MCF 10A (cell line): ENCODE results near the gene GLRA3. TPM values are rescaled to one million over a fixed set of nuclear protein-coding genes. Genes with fewer than 3 reads are reported as not detected.

Source experiments
- BruUV-seq: library from RNA; stranded (reverse); fragments of 400-500 nt; replicated peaks from 2 replicates; lab custom pipeline; 2021; lab: Mats Ljungman, UMichigan
- CTCF ChIA-PET: fragments of 300-600 bp; sonication (Branson Sonifier 250); formaldehyde crosslinking; extraction: SDS; loops from one replicate; lab custom pipeline; 2021; ENCODE audit warnings: antibody characterized with exemption, inconsistent platforms; lab: Yijun Ruan, JAX
- POLR2A ChIA-PET: fragments of 300-600, 350-650 bp; sonication (Branson Sonifier 250); formaldehyde crosslinking; extraction: SDS; loops from one replicate; lab custom pipeline; 2020; ENCODE audit warnings: antibody characterized with exemption, inconsistent platforms; lab: Yijun Ruan, JAX
- DNase-seq: peaks from one replicate; pipeline ENCODE4 v3.0.0-alpha.2; 2018; ENCODE audit not compliant: unreplicated experiment
- H3K27ac Mint-ChIP-seq: one replicate; pipeline ENCODE4 v1.8.0; 2022; ENCODE audit warnings: mild to moderate bottlenecking, low read depth, mixed read lengths; ENCODE audit not compliant: unreplicated experiment
- H3K27me3 Mint-ChIP-seq: one replicate; pipeline ENCODE4 v1.8.0; 2022; ENCODE audit warnings: mixed read lengths; ENCODE audit not compliant: insufficient read depth, unreplicated experiment
- H3K36me3 Mint-ChIP-seq: one replicate; pipeline ENCODE4 v1.8.0; 2022; ENCODE audit warnings: mild to moderate bottlenecking, moderate library complexity, mixed read lengths; ENCODE audit not compliant: insufficient read depth, unreplicated experiment
- H3K4me1 Mint-ChIP-seq: one replicate; pipeline ENCODE4 v1.8.0; 2022; ENCODE audit warnings: mixed read lengths; ENCODE audit not compliant: insufficient read depth, unreplicated experiment
- H3K4me3 Mint-ChIP-seq: one replicate; pipeline ENCODE4 v1.8.0; 2022; ENCODE audit warnings: mild to moderate bottlenecking, moderate library complexity, mixed read lengths; ENCODE audit not compliant: unreplicated experiment
- H3K9me3 Mint-ChIP-seq: one replicate; pipeline ENCODE4 v1.8.0; 2022; ENCODE audit warnings: mixed read lengths; ENCODE audit not compliant: unreplicated experiment
- intact Hi-C: fragments of 100-400 bp; cut with micrococcal nuclease; formaldehyde crosslinking; loops from 2 replicates; pipeline ENCODE4 v1.14.1; 2022
- total RNA-seq: library from RNA; stranded (reverse); gene quantifications from 2 replicates; pipeline ENCODE4 v1.2.3, GENCODE V29; 2022
- TF ChIP-seq, protein P1 (sequence below): fragments of 200-600 bp; IDR thresholded peaks from one replicate; pipeline ENCODE4 v1.8.0; 2022; ENCODE audit warnings: antibody characterized with exemption, mild to moderate bottlenecking; ENCODE audit not compliant: unreplicated experiment

Gene GLRA3
- total RNA-seq, 1 experiment from 2014 or later: not detected

DNA sequence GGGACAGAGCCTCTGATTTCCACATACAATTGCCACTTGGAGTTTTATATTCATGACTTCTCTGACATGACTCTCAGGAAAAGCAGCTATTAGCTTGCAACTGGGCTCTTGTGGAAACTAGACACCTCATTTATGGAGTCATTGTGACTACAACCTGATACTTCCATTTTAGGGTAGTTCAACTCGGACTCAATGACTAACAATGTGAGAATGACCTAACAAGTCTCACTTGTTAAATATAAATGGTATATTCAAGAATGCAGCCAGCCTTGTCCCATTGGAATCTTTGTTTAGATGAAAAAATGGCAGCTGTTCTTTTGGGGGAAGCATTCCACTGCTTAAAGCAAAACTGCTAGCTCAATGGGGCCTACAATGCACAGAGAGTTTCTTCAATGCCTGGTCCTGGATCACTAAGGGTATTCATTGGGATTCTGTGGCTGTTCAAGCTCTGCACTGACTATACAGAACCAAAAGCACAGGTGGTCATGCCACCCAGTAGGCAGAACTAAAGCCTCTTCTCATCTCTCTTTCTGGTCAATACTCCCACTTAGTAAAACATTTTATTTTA lies 36.5 kb upstream of the GLRA3 start:
- no peaks in the 10 kb centered on the region for H3K36me3 Mint-ChIP-seq
- no peaks in the 10 kb centered on the region for H3K27me3 Mint-ChIP-seq
- POLR2A ChIA-PET: interaction anchor here (0.9 kb wide), 1 partner anchor 14 kb away, joined by 3 read pairs; no protein-coding TSS in a partner anchor
- no peak for DNase-seq
- no peaks in the 10 kb centered on the region for H3K4me1 Mint-ChIP-seq
- H3K27ac Mint-ChIP-seq: peak overlapping the region; percentile 25
- BruUV-seq: no TSS peak
- CTCF ChIA-PET: interaction anchor here (0.6 to 1.3 kb wide), 2 partner anchors 102 to 672 kb away, joined by 3 to 4 read pairs; no protein-coding TSS in a partner anchor
- TF ChIP-seq, protein P1, sequence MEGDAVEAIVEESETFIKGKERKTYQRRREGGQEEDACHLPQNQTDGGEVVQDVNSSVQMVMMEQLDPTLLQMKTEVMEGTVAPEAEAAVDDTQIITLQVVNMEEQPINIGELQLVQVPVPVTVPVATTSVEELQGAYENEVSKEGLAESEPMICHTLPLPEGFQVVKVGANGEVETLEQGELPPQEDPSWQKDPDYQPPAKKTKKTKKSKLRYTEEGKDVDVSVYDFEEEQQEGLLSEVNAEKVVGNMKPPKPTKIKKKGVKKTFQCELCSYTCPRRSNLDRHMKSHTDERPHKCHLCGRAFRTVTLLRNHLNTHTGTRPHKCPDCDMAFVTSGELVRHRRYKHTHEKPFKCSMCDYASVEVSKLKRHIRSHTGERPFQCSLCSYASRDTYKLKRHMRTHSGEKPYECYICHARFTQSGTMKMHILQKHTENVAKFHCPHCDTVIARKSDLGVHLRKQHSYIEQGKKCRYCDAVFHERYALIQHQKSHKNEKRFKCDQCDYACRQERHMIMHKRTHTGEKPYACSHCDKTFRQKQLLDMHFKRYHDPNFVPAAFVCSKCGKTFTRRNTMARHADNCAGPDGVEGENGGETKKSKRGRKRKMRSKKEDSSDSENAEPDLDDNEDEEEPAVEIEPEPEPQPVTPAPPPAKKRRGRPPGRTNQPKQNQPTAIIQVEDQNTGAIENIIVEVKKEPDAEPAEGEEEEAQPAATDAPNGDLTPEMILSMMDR: no peak
- intact Hi-C loops: no loop called here
- no peaks in the 10 kb centered on the region for H3K9me3 Mint-ChIP-seq
- no peak overlapping the region for H3K4me3 Mint-ChIP-seq

DNA sequence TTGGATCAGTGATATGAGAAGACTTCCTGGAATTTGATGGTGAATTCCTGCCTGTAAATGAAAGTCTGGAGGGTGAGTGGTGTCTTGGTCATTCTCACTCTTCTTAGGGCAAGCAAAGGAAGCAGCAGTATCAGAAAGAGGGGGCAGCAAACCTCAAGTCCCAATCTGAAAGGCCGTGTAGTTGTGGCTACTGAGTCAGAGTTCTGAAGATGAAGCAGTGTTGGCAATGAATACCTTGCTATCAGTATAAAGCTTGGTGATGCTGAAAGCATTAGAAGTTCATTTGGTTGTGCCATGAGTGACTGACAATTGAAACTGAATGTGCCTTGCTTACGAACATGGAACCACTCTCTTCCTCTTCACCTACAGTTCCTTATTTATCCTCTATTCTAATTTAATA lies 35.0 kb upstream of the GLRA3 start:
- ChIA-PET CTCF (no interaction called here), POLR2A (no interaction called here)
- DNase-seq: no peak
- intact Hi-C loops: no loop called here
- no peaks in the 10 kb centered on the region for H3K27me3 Mint-ChIP-seq
- H3K4me1 Mint-ChIP-seq: no peaks in the 10 kb centered on the region
- BruUV-seq: no TSS peak
- TF ChIP-seq, protein P1: no peak
- no peaks in the 10 kb centered on the region for H3K9me3 Mint-ChIP-seq
- H3K27ac Mint-ChIP-seq: no peak overlapping the region
- H3K4me3 Mint-ChIP-seq: no peak overlapping the region
- no peaks in the 10 kb centered on the region for H3K36me3 Mint-ChIP-seq

DNA sequence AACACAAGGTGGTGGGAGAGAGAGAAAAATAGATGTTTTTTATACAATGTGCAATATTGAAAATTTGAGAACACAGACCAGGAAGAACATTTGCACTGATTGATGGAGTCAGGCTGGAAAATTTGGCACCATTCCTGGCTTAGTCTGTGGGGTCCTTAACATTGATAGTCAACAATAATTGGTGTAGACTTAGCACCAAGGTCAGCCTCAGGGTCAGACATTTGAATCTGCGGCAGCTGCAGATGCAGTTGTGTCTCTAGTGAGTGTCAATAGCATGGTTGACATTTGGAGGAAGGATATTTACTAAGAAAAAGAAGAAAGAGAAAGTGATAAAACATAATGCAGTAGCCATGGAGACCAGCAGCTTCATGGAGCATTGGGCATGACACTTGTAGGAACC lies 31.5 kb upstream of the GLRA3 start:
- Mint-ChIP-seq H3K4me3 (no peak overlapping the region), H3K27me3 (no peaks in the 10 kb centered on the region), H3K4me1 (no peaks in the 10 kb centered on the region), H3K27ac (no peak overlapping the region), H3K9me3 (no peaks in the 10 kb centered on the region), H3K36me3 (no peaks in the 10 kb centered on the region)
- ChIA-PET CTCF (no interaction called here), POLR2A (no interaction called here)
- no TSS peak for BruUV-seq
- no peak for DNase-seq
- intact Hi-C loops: no loop called here
- TF ChIP-seq, protein P1: no peak

DNA sequence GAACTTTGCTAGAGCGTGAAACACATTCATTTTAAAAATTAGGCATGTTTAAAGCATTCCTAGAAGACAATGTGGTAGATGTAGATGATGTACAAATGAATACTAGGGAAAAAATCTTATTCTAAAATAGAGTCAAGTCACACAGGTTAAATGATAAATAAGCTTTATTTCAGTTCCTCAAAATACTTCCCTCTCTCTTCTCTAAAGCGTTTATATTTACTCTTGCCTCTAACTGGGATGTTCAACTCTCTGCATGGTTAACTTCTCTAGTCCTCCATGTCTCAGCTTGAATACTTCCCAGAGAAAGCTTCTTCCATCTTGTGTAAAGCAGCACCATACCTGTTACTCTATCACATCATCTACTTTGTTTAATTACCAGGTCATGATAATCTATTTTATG lies 30.9 kb upstream of the GLRA3 start:
- no peak overlapping the region for H3K27ac Mint-ChIP-seq
- no peak overlapping the region for H3K4me3 Mint-ChIP-seq
- intact Hi-C loops: no loop called here
- CTCF ChIA-PET: interaction anchor here (0.6 kb wide), 1 partner anchor 45 kb away, joined by 3 read pairs; no protein-coding TSS in a partner anchor
- TF ChIP-seq, protein P1: no peak
- H3K27me3 Mint-ChIP-seq: no peaks in the 10 kb centered on the region
- no TSS peak for BruUV-seq
- POLR2A ChIA-PET: no interaction called here
- no peaks in the 10 kb centered on the region for H3K4me1 Mint-ChIP-seq
- no peaks in the 10 kb centered on the region for H3K36me3 Mint-ChIP-seq
- H3K9me3 Mint-ChIP-seq: no peaks in the 10 kb centered on the region
- no peak for DNase-seq
